NCI-H526 treated with DMSO at 0.1 percent for 48 hours (cell line): ENCODE data around the gene TAF10.

Experiments used
- DNase-seq: peaks from one replicate; lab custom pipeline; 2025; lab: John Stamatoyannopoulos, UW

The TAF10 gene

DNA sequence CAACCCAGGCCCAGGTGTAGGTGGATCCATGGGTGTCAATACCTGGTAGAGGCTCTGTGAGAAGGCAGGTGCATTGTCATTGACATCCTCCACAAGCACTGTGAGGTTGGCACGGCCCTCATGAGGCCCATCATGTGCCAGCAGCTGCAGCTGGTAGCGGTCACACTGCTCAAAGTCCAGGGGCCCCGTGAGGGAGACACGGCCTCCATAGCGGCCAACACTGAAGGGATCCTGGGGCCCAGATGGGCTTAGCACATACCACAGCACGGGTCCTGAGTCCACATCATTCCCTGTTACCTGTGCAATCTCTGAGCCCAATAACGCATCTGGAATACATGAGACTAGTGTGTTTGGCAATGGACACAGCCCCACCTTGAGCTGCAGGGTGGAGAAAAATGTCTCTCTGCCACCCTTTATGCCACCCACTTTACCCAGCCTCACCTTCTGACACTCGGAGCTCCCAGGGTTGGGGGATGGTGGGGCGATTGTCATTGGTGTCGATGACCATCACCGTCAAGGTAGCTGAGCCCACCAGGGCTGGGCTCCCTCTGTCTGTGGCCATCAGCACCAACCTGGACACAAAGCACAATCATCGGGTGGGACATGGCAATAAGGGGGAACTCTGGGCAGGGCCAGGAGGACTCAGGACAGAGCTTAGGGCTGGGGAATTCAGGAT is 13.3 kb upstream of the TAF10 start:
- DNase-seq = no peak

- no peak for DNase-seq
Measured at GRCh38 chr11:6623391-6624363, 11.7 kb upstream of the TAF10 start.

- no peak for DNase-seq
Measured at GRCh38 chr11:6622261-6623171, 10.5 kb upstream of the TAF10 start.

GRCh38 chr11:6621711-6622211 is 9.7 kb upstream of the TAF10 start:
- no peak for DNase-seq

GRCh38 chr11:6620636-6621035 is 8.6 kb upstream of the TAF10 start:
- DNase-seq = no peak

DNA sequence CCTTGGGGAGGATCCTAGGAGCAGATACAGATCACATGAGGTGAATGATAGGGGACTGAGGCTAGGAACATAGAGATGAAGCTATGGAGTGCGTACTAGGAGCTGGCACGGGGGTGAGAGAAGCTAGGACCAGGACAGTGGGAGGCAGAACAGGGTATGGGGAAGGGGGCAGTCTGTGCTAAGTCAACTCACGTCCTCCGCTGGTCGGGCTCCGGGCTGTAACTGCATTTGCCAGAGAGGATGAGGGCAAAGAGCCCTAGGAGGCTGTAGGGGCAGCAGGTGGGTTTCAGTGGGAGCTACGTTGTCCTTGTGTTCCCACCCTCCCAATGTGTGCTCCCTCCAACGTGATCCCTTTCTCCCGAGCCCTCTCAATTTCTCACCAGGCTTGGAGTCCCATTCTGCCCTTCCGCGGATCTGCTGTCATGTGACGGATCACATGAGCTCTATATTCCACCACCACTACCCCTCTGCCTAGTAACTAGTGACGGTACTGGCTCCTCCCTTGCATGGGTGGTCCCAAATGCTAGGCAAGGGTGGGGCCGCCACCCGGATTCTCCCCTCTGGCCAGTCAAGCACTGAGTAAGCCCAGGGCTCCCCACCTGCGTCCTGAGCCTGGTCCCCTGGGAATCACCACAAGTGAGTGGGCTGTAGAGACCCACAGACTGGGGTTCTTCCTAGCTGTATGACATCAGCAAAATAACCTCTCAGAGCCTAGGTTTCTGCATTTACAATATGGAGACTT is 7.2 kb upstream of the TAF10 start, which contains the start of gene TPP1:
TPP1 (minus strand) TSS at position 419 of the 742 bp plus-strand sequence; CDS start at position 397, 22 bp downstream.
- DNase-seq = peak; percentile 94

DNA sequence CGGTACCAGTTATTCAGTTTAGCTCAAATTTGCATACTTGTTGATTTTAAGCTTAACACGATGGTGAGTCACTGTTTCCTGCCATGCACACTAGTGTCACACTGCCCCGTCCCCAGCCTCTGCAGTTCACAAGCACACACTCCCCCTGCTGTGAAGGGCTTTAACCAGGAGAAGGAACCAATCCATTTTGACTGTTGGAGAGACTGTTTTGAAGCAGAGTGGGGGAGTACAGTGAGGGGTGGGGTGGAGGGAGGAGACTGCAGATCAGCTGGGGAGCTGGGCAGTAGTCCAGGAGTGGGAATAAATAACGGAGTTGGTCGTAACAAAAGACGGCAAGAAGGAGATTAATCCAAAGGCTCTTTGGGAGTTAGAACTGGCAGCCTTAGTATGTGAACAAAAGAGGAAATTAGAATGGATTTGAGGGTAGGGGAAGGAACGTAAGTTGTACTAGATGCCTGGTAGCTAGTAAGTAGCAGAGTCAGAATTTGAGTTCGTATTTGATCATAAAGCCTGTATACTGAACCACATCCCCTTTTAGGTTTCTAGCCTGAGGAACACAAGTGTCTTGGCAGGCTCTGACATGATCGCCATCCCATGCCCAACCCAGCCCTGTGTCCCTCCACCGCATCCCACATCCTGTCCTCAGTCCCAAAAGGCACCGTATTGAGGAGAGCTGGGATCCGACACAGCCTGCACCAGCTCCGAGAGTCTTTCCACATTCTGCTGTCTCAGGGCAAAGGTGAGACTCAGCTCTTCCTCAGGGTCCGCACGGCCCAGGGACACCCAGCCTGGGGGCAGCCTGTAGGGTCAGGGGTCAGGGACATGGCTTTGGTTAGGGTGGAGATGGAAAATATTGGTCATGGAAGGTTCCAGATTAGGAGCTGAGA is 6.3 kb upstream of the TAF10 start:
- DNase-seq = no peak

DNA sequence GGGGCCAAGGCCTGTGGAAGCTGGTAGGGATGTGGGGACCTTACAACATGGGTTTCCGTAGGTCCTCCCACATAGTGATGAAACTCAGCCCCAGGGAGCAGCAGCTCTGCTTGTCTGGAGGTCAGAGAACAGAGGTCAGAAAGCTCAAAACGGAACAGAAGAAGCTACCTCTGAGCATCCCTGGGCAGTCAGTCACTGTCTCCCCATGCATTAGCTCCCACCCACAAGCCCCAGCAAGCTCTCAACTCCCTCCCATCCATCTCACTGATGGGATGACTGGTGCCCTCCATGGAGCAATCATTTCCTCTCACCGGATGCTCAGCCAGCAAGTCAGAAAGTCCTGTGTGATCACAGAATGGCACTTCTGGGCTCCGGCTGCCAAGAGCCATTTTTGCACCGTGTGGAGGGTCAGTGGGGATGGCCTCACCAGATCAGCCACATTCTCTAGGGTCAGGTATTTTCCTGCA is 5.3 kb upstream of the TAF10 start:
- DNase-seq = no peak

DNA sequence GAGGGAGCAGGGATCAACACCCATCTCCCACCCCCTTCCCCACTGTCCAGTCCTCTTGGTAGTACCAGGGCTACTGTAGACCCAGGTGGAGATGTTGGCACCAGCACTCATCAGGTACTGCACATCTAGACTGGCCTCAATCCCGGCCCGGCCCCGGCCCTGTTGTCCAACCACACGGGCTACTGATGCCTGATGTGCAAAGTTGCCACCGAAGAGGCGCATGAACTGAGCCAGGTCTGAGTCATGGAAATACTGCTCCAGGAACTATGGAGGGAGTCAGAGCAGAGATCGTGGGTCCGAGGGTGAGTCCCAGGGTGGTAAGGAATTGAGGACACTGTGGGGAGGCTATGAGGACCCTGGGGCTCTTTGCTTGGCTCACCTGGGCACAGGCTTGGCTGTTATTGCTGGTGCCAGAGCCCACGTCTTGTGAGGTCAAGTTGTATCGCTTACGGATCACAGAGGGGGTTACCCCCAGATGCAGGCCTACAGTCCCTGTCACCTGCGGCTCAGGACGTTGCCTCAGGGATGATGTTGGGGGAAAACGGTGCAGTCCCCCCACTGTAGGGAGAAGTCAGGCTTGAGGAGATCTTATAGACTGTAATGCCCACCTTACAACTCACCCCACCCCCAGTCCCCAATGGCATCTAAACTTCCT is 4.7 kb upstream of the TAF10 start:
- DNase-seq = no peak

- DNase-seq = no peak
Measured at GRCh38 chr11:6615882-6616585, 4.0 kb upstream of the TAF10 start.

DNA sequence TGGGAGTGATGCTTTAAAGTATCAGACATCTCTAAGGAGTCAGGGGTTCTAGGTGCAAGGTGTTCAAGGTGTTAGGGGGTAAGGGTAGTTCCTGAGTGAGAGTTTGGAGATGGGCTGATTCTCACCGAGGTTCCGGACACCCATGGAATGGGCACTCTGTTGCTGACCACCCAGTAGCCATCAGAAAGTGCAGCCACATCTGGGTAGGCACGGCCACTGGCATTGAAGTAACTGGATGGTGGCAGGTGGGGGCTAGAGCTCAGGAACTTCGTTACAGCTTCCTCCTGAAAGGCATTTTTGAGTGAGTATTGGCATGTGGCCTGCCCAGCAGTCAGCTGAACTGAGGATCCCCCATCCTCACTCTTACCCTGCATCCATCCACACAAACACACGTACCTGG is 3.0 kb upstream of the TAF10 start:
- no peak for DNase-seq

DNA sequence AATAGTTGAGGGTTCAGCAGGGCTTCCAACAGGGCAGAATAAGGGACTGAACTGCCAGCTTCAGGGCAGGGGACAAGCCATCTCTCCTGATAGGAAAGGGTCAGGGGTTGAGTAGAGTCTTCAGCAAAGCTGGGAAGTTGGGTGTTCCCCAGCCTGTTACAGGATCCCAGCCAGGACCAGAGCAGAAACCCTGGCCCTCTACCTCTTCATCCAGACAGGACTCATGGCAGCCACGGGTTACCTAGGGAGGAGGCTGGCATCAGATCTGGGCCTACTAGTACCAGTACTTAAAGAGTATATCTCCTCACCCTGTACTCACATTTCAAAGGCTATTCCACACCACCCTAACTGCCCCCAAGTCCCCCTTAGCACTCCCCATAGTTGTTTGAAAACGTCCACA is 2.4 kb upstream of the TAF10 start:
- no peak for DNase-seq

DNA sequence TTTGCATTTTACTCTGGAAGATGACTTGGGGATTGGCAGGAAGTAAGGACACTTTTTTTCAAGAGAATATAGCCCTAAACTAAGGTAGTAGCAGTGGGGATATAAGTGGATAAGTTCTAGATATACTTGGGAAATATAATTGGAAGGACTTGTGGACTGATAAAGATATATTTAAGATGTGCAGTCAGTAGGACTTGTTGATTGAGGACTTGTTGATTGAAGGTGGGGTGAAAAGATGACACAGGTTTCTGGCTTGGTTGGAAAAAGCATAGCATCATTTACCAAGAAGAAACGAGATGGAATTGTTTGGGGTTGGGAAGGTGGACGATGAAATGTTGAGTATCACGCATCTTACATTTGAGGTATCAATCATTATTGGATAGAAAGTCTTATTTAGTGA is 1.5 kb upstream of the TAF10 start:
- DNase-seq = no peak

DNA sequence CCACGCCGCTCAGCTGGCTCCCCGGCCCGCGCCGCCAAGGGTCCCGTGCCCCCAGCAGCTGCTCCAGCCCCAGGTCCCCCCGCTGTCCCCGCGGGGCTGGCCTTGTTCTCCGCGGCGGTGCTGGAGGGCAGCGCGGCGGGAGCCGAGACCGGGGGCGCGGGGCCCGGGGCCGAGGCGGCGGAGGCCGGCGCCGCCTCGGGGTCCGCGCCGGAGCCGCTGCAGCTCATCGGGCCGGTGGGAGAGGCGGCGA is 128 bp downstream of the TAF10 start:
- DNase-seq = no peak

DNA sequence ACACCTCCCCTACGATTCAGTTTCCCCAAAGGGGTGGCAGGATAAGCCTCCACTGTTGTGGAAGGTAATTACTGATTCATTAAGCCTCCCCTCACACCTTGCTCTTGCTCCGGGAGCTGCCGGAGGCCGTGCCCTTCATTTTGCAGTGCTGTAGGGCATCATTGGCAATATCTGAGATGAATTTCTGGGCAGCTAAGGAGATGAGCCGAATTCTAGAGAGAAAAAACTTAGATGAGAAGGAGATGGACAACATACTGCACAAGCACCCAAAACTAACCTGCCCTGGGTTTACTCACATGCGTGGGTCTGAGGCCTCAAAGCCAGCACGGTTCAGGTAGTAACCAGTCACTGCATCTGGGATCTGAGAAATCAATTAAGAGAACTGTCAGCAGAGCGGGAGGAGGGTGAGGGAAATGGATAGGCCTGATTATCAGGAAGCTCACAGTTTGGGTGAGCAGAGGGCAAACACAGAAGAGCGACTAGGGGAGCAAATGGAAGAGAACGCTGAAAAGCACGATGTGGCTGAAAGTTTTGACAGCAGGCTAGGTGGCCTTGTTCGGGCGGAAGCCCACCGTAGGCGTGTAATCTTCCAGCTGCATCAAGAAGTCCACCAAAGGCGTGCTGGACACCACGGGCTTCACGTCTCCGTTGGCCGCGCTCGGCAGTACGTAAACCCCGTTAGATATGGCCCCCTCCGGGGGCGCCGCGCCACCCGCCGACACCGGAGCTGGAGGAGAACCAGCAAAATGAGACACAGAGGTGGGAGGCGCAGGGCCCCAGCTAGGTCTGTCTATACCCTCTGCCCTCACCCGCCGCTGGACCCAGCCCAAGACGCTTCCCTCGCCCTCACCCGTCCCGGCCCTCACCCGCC is 689 bp downstream of the TAF10 start:
- DNase-seq = no peak

GRCh38 chr11:6610591-6610990 is 1.4 kb downstream of the TAF10 start:
- no peak for DNase-seq

DNA sequence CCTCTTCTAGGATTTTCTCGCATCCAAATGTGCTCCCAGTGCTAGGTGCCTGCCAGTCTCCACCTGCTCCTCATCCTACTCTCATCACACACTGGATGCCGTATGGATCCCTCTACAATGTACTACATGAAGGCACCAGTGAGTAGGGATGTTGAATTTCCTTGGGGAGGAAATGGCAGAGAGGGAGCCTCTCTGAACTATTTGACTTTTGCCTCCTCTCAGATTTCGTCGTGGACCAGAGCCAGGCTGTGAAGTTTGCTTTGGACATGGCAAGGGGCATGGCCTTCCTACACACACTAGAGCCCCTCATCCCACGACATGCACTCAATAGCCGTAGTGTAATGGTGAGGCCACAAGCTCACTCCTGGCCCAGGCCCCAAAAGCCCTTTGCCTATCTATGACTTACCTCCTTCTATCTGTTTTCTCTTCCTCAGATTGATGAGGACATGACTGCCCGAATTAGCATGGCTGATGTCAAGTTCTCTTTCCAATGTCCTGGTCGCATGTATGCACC is 2.5 kb downstream of the TAF10 start:
- no peak for DNase-seq
